H1 (cell line): Measurements from ENCODE around the gene RTEL1. TPM values are rescaled to one million over a fixed set of nuclear protein-coding genes. Genes with fewer than 3 reads are reported as not detected.

ENCODE experiments used
- CTCF ChIA-PET: fragments of 300-600 bp; sonication (Branson Sonifier 250); formaldehyde crosslinking; loops from one replicate; lab custom pipeline; 2021; ENCODE audit not compliant: partially characterized antibody; lab: Charles Lee
- POLR2A ChIA-PET: fragments of 300-600 bp; sonication (Branson Sonifier 250); formaldehyde crosslinking; loops from one replicate; lab custom pipeline; 2021; ENCODE audit warnings: inconsistent platforms; ENCODE audit not compliant: partially characterized antibody; lab: Charles Lee
- DNase-seq, 2 experiments: peaks; one replicate each; pipeline versions ENCODE4 v3.0.0 to v3.0.0-alpha.2; 2010 to 2022; ENCODE audit warnings: low spot score in 2 of 2, low read depth in 1 of 2, mixed read lengths in 1 of 2
- FAIRE-seq: peaks from 2 replicates; lab custom pipeline; 2011; peaks lifted over from hg19 to GRCh38; lab: Jason Lieb, UNC
- H2AFZ ChIP-seq: 2 replicates; pipeline ENCODE4 v1.8.1; 2012; ENCODE audit warnings: low read length, inconsistent platforms
- H2AK5ac ChIP-seq: 2 replicates; pipeline ENCODE4 v1.6.1; 2013; ENCODE audit warnings: low read depth, low read length
- H2BK120ac ChIP-seq: replicated peaks from 2 replicates; pipeline ENCODE3; 2013; ENCODE audit warnings: low read depth, low read length, inconsistent platforms
- H2BK12ac ChIP-seq: 2 replicates; pipeline ENCODE4 v1.6.1; 2013; ENCODE audit warnings: low read depth, low read length
- H2BK15ac ChIP-seq: 2 replicates; pipeline ENCODE4 v1.6.1; 2013; ENCODE audit warnings: low read length
- H2BK20ac ChIP-seq: 2 replicates; pipeline ENCODE4 v1.6.1; 2013; ENCODE audit warnings: low read length
- H2BK5ac ChIP-seq: 2 replicates; pipeline ENCODE4 v1.6.1; 2013; ENCODE audit warnings: low read depth, low read length
- H3K14ac ChIP-seq: 2 replicates; pipeline ENCODE4 v1.6.1; 2013; ENCODE audit warnings: inconsistent platforms; ENCODE audit not compliant: insufficient read length
- H3K18ac ChIP-seq: 2 replicates; pipeline ENCODE4 v1.6.1; 2013; ENCODE audit warnings: low read length; ENCODE audit errors: extremely low read depth
- H3K23ac ChIP-seq: 2 replicates; pipeline ENCODE4 v1.6.1; 2013; ENCODE audit warnings: inconsistent platforms; ENCODE audit not compliant: insufficient read length
- H3K23me2 ChIP-seq: 2 replicates; pipeline ENCODE4 v1.6.1; 2013; ENCODE audit warnings: low read depth, low read length
- H3K27ac ChIP-seq: 2 replicates; pipeline ENCODE4 v1.6.1; 2011; ENCODE audit warnings: low read depth, low read length, inconsistent platforms
- H3K27me3 ChIP-seq, 4 experiments: replicated peaks in 1 of 4; 1 replicate in 1 of 4; 2 replicates in 3 of 4; pipeline versions ENCODE4 v1.6.1 to v1.8.1; 2011 to 2013; ENCODE audit warnings: low read length in 3 of 4, mild to moderate bottlenecking in 3 of 4, inconsistent platforms in 2 of 4, mixed read lengths in 2 of 4, moderate library complexity in 1 of 4; ENCODE audit not compliant: control insufficient read depth in 3 of 4, insufficient read depth in 3 of 4; ENCODE audit errors: extremely low read depth in 1 of 4
- H3K36me3 ChIP-seq, 4 experiments: 2 replicates each; pipeline versions ENCODE4 v1.6.1 to v1.8.1; 2011 to 2013; ENCODE audit warnings: mild to moderate bottlenecking in 4 of 4, low read length in 3 of 4, moderate library complexity in 2 of 4, control low read depth in 1 of 4, inconsistent platforms in 1 of 4; ENCODE audit not compliant: insufficient read depth in 4 of 4, control insufficient read depth in 2 of 4
- H3K4ac ChIP-seq: replicated peaks from 2 replicates; pipeline ENCODE3; 2013; ENCODE audit warnings: low read length, low read depth, mixed read lengths, inconsistent platforms; ENCODE audit not compliant: insufficient read length
- H3K4me1 ChIP-seq, 4 experiments: replicated peaks in 1 of 4; 1 replicate in 1 of 4; 2 replicates in 3 of 4; pipeline versions ENCODE4 v1.6.1 to v1.8.1; 2011 to 2013; ENCODE audit warnings: low read length in 3 of 4, inconsistent platforms in 2 of 4, mixed read lengths in 1 of 4; ENCODE audit not compliant: insufficient read depth in 4 of 4, control insufficient read depth in 3 of 4
- H3K4me2 ChIP-seq, 2 experiments: 2 replicates each; pipeline versions ENCODE4 v1.6.1 to v1.8.1; 2011 to 2013; ENCODE audit warnings: low read depth in 2 of 2, low read length in 2 of 2, control low read depth in 1 of 2, inconsistent platforms in 1 of 2, mild to moderate bottlenecking in 1 of 2; ENCODE audit not compliant: insufficient read depth in 1 of 2
- H3K4me3 ChIP-seq, 4 experiments: fragments of 200-600, 300-600 bp in 1 of 4; sonication (generic), shearing (Covaris generic), sonication (Bioruptor Twin) in 1 of 4; 2 replicates each; pipeline versions ENCODE4 v1.5.1 to v1.8.1; 2011 to 2016; ENCODE audit warnings: low read length in 4 of 4, low read depth in 3 of 4, control low read depth in 2 of 4, inconsistent platforms in 2 of 4, mild to moderate bottlenecking in 2 of 4, mixed read lengths in 1 of 4, moderate library complexity in 1 of 4; ENCODE audit not compliant: insufficient read depth in 2 of 4; ENCODE audit errors: extremely low read depth in 1 of 4
- H3K56ac ChIP-seq: replicated peaks from 2 replicates; pipeline ENCODE3; 2013; ENCODE audit warnings: low read depth, mild to moderate bottlenecking, mixed read lengths, low read length, inconsistent platforms; ENCODE audit not compliant: insufficient read length
- H3K79me1 ChIP-seq: 2 replicates; pipeline ENCODE4 v1.6.1; 2013; ENCODE audit warnings: low read depth, low read length, control low read depth
- H3K79me2 ChIP-seq, 2 experiments: 2 replicates each; pipeline versions ENCODE4 v1.6.1 to v1.8.1; 2012 to 2013; ENCODE audit warnings: low read length in 2 of 2, mild to moderate bottlenecking in 2 of 2, inconsistent platforms in 1 of 2; ENCODE audit not compliant: insufficient read depth in 2 of 2, control insufficient read depth in 1 of 2
- H3K9ac ChIP-seq, 4 experiments: replicated peaks in 1 of 4; 1 replicate in 1 of 4; 2 replicates in 3 of 4; pipeline versions ENCODE4 v1.6.1 to v1.8.1; 2011 to 2013; ENCODE audit warnings: low read depth in 3 of 4, low read length in 3 of 4, control low read depth in 2 of 4, mild to moderate bottlenecking in 2 of 4, moderate library complexity in 2 of 4, inconsistent platforms in 1 of 4; ENCODE audit errors: extremely low read depth in 1 of 4
- H3K9me3 ChIP-seq, 2 experiments: 2 replicates each; pipeline versions ENCODE4 v1.6.1 to v1.8.1; 2012 to 2013; ENCODE audit warnings: mild to moderate bottlenecking in 2 of 2, moderate library complexity in 2 of 2, control low read depth in 1 of 2, inconsistent platforms in 1 of 2, low read depth in 1 of 2, low read length in 1 of 2, mixed read lengths in 1 of 2; ENCODE audit not compliant: insufficient read depth in 2 of 2
- H4K20me1 ChIP-seq, 2 experiments: replicated peaks in 1 of 2; 2 replicates each; pipeline versions ENCODE3 to v1.8.1; 2011 to 2013; ENCODE audit warnings: inconsistent platforms in 2 of 2, low read length in 2 of 2, mild to moderate bottlenecking in 1 of 2; ENCODE audit not compliant: insufficient read depth in 2 of 2, control insufficient read depth in 1 of 2
- H4K5ac ChIP-seq: 2 replicates; pipeline ENCODE4 v1.6.1; 2013; ENCODE audit warnings: low read length, low read depth, mixed read lengths, inconsistent platforms; ENCODE audit not compliant: insufficient read length
- H4K8ac ChIP-seq: 2 replicates; pipeline ENCODE4 v1.8.0; 2013; ENCODE audit warnings: mild to moderate bottlenecking, moderate library complexity, low read length, inconsistent platforms; ENCODE audit not compliant: insufficient read depth; ENCODE audit errors: extremely low read depth
- H4K91ac ChIP-seq: replicated peaks from 2 replicates; pipeline ENCODE3; 2013; ENCODE audit warnings: low read length, mixed read lengths, inconsistent platforms; ENCODE audit not compliant: insufficient read length
- ASH2L ChIP-seq: fragments of 200-600, 300-600 bp; sonication (generic); IDR thresholded peaks from one replicate; pipeline ENCODE4 v1.7.1; 2017; ENCODE audit warnings: low read length
- EGR1 ChIP-seq: IDR thresholded peaks from 2 replicates; pipeline ENCODE4 v1.6.1; 2011; ENCODE audit warnings: low read depth, low read length, borderline replicate concordance
- EP300 ChIP-seq, 2 experiments: IDR thresholded peaks; 1 replicate in 1 of 2; 2 replicates in 1 of 2; pipeline ENCODE4 v1.6.1; 2011 to 2012; ENCODE audit warnings: low read depth in 2 of 2, low read length in 2 of 2, mild to moderate bottlenecking in 2 of 2, borderline replicate concordance in 1 of 2, inconsistent platforms in 1 of 2, moderate library complexity in 1 of 2
- GABPA ChIP-seq: IDR thresholded peaks from 2 replicates; pipeline ENCODE4 v1.6.1; 2011; ENCODE audit warnings: mild to moderate bottlenecking, low read length, moderate library complexity, borderline replicate concordance; ENCODE audit not compliant: insufficient read depth
- KDM5A ChIP-seq: fragments of 200-600 bp; IDR thresholded peaks from 2 replicates; pipeline ENCODE4 v1.7.1; 2012; ENCODE audit warnings: mild to moderate bottlenecking, low read length, inconsistent platforms, mixed read lengths
- RAD21 ChIP-seq, 2 experiments: IDR thresholded peaks in 1 of 2; conservative IDR thresholded peaks in 1 of 2; 2 replicates each; pipeline ENCODE4 v1.6.1; 2011; ENCODE audit warnings: low read depth in 2 of 2, low read length in 2 of 2, improper control_type of control experiment in 1 of 2, inconsistent platforms in 1 of 2, mild to moderate bottlenecking in 1 of 2, moderate library complexity in 1 of 2
- RFX5 ChIP-seq: IDR thresholded peaks from 2 replicates; pipeline ENCODE4 v1.6.1; 2011; ENCODE audit warnings: low read depth, low read length, improper control_type of control experiment, borderline replicate concordance
- RNF2 ChIP-seq: fragments of 200-900, 300-1000 bp; sonication (generic); IDR thresholded peaks from 2 replicates; pipeline ENCODE4 v1.7.1; 2016; ENCODE audit warnings: borderline replicate concordance, low read depth, mild to moderate bottlenecking, antibody characterized with exemption, low read length; ENCODE audit not compliant: poor library complexity, severe bottlenecking; ENCODE audit errors: missing control alignments
- RXRA ChIP-seq: IDR thresholded peaks from 2 replicates; pipeline ENCODE4 v1.6.1; 2011; ENCODE audit warnings: low read depth, mild to moderate bottlenecking, low read length, moderate library complexity; ENCODE audit not compliant: insufficient read depth
- SAP30 ChIP-seq: fragments of 300-600 bp; sonication (generic); IDR thresholded peaks from 2 replicates; pipeline ENCODE4 v1.7.1; 2012; ENCODE audit warnings: low read length, moderate library complexity, mild to moderate bottlenecking, inconsistent platforms; ENCODE audit not compliant: insufficient read depth, insufficient replicate concordance
- YY1 ChIP-seq: IDR thresholded peaks from 2 replicates; pipeline ENCODE4 v1.6.1; 2011; ENCODE audit warnings: low read depth, mild to moderate bottlenecking, low read length
- WGBS, 2 experiments: shearing (Covaris generic) in 1 of 2; methylation state at CpG; one replicate each; pipeline versions ENCODE4 v1.1.6 to v1.1.7; 2013 to 2015; ENCODE audit warnings: low lambda C conversion rate in 2 of 2, mixed read lengths in 2 of 2, inconsistent platforms in 1 of 2, low coverage in 1 of 2, missing lambda C conversion rate in 1 of 2; ENCODE audit not compliant: insufficient replicate concordance in 2 of 2, insufficient coverage in 1 of 2, insufficient read length in 1 of 2; ENCODE audit errors: extremely low coverage in 1 of 2, missing lambda C conversion rate in 1 of 2; 5-methylcytosine and 5-hydroxymethylcytosine counted together
- polyA plus RNA-seq, 7 experiments: library from polyadenylated mRNA; depleted of rRNA in 3 of 7; stranded (reverse) in 5 of 7; unstranded in 2 of 7; fragments of >200 nt in 5 of 7; fragments of 200-250 nt in 2 of 7; gene quantifications; 1 replicate in 5 of 7; 2 replicates in 1 of 7; 4 replicates in 1 of 7; pipeline versions ENCODE4 v1.2.1 to v1.2.3, GENCODE V29; 2011 to 2013; ENCODE audit warnings: missing spikeins in 2 of 7, mixed read lengths in 2 of 7
- total RNA-seq: library from RNA; stranded (reverse); fragmentation: NEBNext Ultra II Directional; extraction: Animal tissue kit (Norgen Biotek cat#: 25700); gene quantifications from 2 replicates; pipeline ENCODE4 v1.2.1, GENCODE V29; 2021
- TF ChIP-seq, protein P1 (sequence below): IDR thresholded peaks from 2 replicates; pipeline ENCODE4 v1.6.1; 2012; ENCODE audit warnings: inconsistent platforms

The RTEL1 gene
- total and polyA plus RNA-seq, 2 of the 8 experiments (the other 6 are each of a cell fraction or from before 2014, with no cell fraction given) = 16.2 to 37.1 TPM

DNA sequence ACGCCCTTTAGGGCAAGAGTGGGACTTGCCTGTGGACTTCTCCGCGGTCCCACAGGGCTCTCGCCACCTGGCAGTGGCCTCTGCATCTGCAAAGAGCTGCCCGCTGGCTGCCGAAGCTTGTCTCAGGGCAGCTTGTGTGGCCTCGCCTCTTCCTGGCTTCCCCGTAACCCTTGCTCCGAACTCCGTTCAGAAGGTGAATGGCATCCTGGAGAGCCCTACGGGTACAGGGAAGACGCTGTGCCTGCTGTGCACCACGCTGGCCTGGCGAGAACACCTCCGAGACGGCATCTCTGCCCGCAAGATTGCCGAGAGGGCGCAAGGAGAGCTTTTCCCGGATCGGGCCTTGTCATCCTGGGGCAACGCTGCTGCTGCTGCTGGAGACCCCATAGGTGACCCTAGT lies 3.0 kb downstream of the RTEL1 start:
- no peak for TF ChIP-seq KDM5A
- no peak for TF ChIP-seq RXRA
- no peak for TF ChIP-seq YY1
- TF ChIP-seq RAD21 (IDR thresholded peaks at IDR 0.05 in 1 of 2, conservative IDR thresholded peaks at IDR 0.05 in 1 of 2; ENCODE audit: low read depth in 2 of 2, low read length in 2 of 2) = no peak
- TF ChIP-seq RFX5 = no peak
- TF ChIP-seq EGR1 = no peak
- TF ChIP-seq, protein P1, sequence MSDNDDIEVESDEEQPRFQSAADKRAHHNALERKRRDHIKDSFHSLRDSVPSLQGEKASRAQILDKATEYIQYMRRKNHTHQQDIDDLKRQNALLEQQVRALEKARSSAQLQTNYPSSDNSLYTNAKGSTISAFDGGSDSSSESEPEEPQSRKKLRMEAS = no peak
- no peak for TF ChIP-seq SAP30
- TF ChIP-seq GABPA = no peak
- no peak for TF ChIP-seq RNF2
- no peak for TF ChIP-seq EP300 (IDR thresholded peaks at IDR 0.05; ENCODE audit: borderline replicate concordance in 1 of 2, low read depth in 2 of 2, low read length in 2 of 2)
- no peak for TF ChIP-seq ASH2L
- Histone ChIP-seq H3K18ac (no peak overlapping the region), H3K4me2 (no peak overlapping the region), H3K79me2 (peaks cover 0 to 9% of the 10 kb centered on the region in 2 experiments; a peak in 1 of 4 replicates), H2BK120ac (no peak overlapping the region), H4K5ac (no peak overlapping the region), H2BK5ac (no peak overlapping the region), H2BK12ac (no peak overlapping the region), H3K4me3 (no peak overlapping the region), H3K9me3 (no peaks in the 10 kb centered on the region), H3K27me3 (no peaks in the 10 kb centered on the region), H3K27ac (no peak overlapping the region), H3K56ac (no peak overlapping the region), H2AK5ac (no peak overlapping the region), H3K79me1 (no peaks in the 10 kb centered on the region; the same call in 1 of the 2 replicates), H3K4me1 (peaks cover 0 to 9% (median 6%) of the 10 kb centered on the region in 4 experiments; a peak in 5 of 7 replicates), H3K9ac (no peak overlapping the region), H3K14ac (no peak overlapping the region), H2AFZ (no peak overlapping the region), H3K36me3 (peaks cover 0 to 15% (median 6%) of the 10 kb centered on the region in 4 experiments; a peak in 6 of 8 replicates), H2BK20ac (no peak overlapping the region), H2BK15ac (no peak overlapping the region), H3K23me2 (peaks cover 9% of the 10 kb centered on the region), H3K4ac (no peak overlapping the region), H3K23ac (no peak overlapping the region), H4K8ac (no peak overlapping the region), H4K20me1 (peaks cover 5 to 10% of the 10 kb centered on the region in 2 experiments), H4K91ac (no peak overlapping the region)
- POLR2A ChIA-PET = interaction anchor here (1.0 to 1.4 kb wide), 5 partner anchors 8 to 47 kb away, joined by 3 to 5 read pairs (median 3); partner anchors contain the start of gene STMN3
- CTCF ChIA-PET = interaction anchor here (0.7 to 0.9 kb wide), 2 partner anchors 46 to 75 kb away, joined by 3 read pairs; no protein-coding TSS in a partner anchor
- WGBS, 2 experiments = 92% methylated on average over 22 of the region's 22 CpGs; no CpG with 5 or more reads in 1 of the 2 experiments
- FAIRE-seq (no peak), DNase-seq (no peak)
